ENCODE data around the gene NUP155.

Gene NUP155

GRCh38 chr5:37248970-37249814, 121.7 kb downstream of the NUP155 start, which contains the start of gene CPLANE1:
Gene CPLANE1, minus strand, starts transcription at chr5:37249376. Its CDS starts 1,678 bp downstream, at chr5:37247698.
- H3K27ac Mint-ChIP-seq, result peak within 1 kb of the TSS; percentile 93
- ATAC-seq (replicated peaks), result peak; percentile 88 to 90
- peak within 1 kb of the TSS; percentile 90 to 93 for H3K4me3 Mint-ChIP-seq

GRCh38 chr5:37248421-37248969, 122.4 kb downstream of the NUP155 start:
- Mint-ChIP-seq H3K4me3 (peak overlapping the region; percentile 86 to 90), H3K4me1 (peaks cover 4 to 7% of the 10 kb centered on the region in 2 donors), H3K27me3 (no peaks in the 10 kb centered on the region), H3K36me3 (peaks cover under 1 to 2% of the 10 kb centered on the region in 2 donors), H3K9me3 (no peaks in the 10 kb centered on the region), H3K27ac (peak overlapping the region; percentile 93)
- ATAC-seq (replicated peaks) (no peak), DNase-seq (no peak)

More at GRCh38 chr5:37248970-37249814, 121.7 kb downstream of the NUP155 start, which contains the start of gene CPLANE1:
- peak; percentile 64 for DNase-seq
- Mint-ChIP-seq H3K36me3 (peaks cover 1 to 4% of the 10 kb centered on the region in 2 donors), H3K27me3 (no peaks in the 10 kb centered on the region), H3K4me1 (peaks cover 4 to 7% of the 10 kb centered on the region in 2 donors), H3K9me3 (no peaks in the 10 kb centered on the region)

- Mint-ChIP-seq H3K36me3 (peaks cover 2 to 4% of the 10 kb centered on the region in 2 donors), H3K9me3 (no peaks in the 10 kb centered on the region), H3K4me1 (peaks cover 4 to 7% of the 10 kb centered on the region in 2 donors), H3K27me3 (no peaks in the 10 kb centered on the region), H3K27ac (no peak overlapping the region), H3K4me3 (peak overlapping the region in 1 of 2 donors; percentile 47)
- ATAC-seq (replicated peaks) (no peak), DNase-seq (no peak)
Observed at GRCh38 chr5:37247496-37247895, 123.4 kb downstream of the NUP155 start.

GRCh38 chr5:37247036-37247435, 123.9 kb downstream of the NUP155 start:
- Mint-ChIP-seq H3K4me1 (peaks cover 4 to 7% of the 10 kb centered on the region in 2 donors), H3K4me3 (no peak overlapping the region), H3K9me3 (no peaks in the 10 kb centered on the region), H3K27ac (no peak overlapping the region), H3K36me3 (peaks cover 2 to 4% of the 10 kb centered on the region in 2 donors), H3K27me3 (no peaks in the 10 kb centered on the region)
- ATAC-seq (replicated peaks), result no peak
- DNase-seq, result no peak
